GM12878 (cell line): ENCODE data around the gene PROX1. TPM values are rescaled to one million over a fixed set of nuclear protein-coding genes. Genes with fewer than 3 reads are reported as not detected.

Experiments
- CBFB ChIP-seq: IDR thresholded peaks from 2 replicates; pipeline ENCODE4 v1.6.1; 2016; ENCODE audit warnings: antibody characterized with exemption, low read depth
- HDAC2 ChIP-seq: fragments of 200-600 bp; sonication (generic); IDR thresholded peaks from 2 replicates; pipeline ENCODE4 v1.6.1; 2017
- LARP7 ChIP-seq: fragments of 450-650 bp; IDR thresholded peaks from 2 replicates; pipeline ENCODE4 v1.6.1; 2017; ENCODE audit warnings: mild to moderate bottlenecking
- polyA plus RNA-seq, 11 experiments: library from polyadenylated mRNA; depleted of rRNA in 4 of 11; unstranded in 6 of 11; stranded (reverse) in 5 of 11; fragments of >200 nt; fragmentation: Nextera tagmentation in 4 of 11; fragmentation: Illumina TruSeq in 1 of 11; extraction: Ambion mirVana in 4 of 11; extraction: Trizol in 1 of 11; gene quantifications; 1 replicate in 1 of 11; 2 replicates in 10 of 11; pipeline versions ENCODE4 v1.2.1 to v1.2.3, GENCODE V29; 2011 to 2016; ENCODE audit warnings: inconsistent platforms in 2 of 11, missing spikeins in 2 of 11, low read depth in 1 of 11
- total RNA-seq, 4 experiments: library from RNA; depleted of rRNA in 3 of 4; stranded (reverse); fragments of >200 nt in 3 of 4; fragmentation: Illumina TruSeq in 1 of 4; extraction: Trizol in 1 of 4; gene quantifications; 2 replicates each; pipeline versions ENCODE4 v1.2.1 to v1.2.3, GENCODE V29; 2013 to 2021
- TF ChIP-seq, protein P1 (sequence below): fragments of 450-650 bp; IDR thresholded peaks from 2 replicates; pipeline ENCODE4 v1.6.1; 2017; ENCODE audit warnings: borderline replicate concordance
- TF ChIP-seq, protein P2 (sequence below): IDR thresholded peaks from 2 replicates; pipeline ENCODE4 v1.6.1; 2011; ENCODE audit warnings: borderline replicate concordance, low read depth, mild to moderate bottlenecking, moderate library complexity, low read length; ENCODE audit not compliant: insufficient read depth, poor library complexity, severe bottlenecking
- TF ChIP-seq, protein P3 (sequence below): fragments of 450-650 bp; formaldehyde crosslinking; IDR thresholded peaks from 2 replicates; pipeline ENCODE4 v1.5.0; 2022; ENCODE audit warnings: mild to moderate bottlenecking, missing genetic modification characterization

The PROX1 gene
- total and polyA plus RNA-seq, 10 of the 15 experiments (the other 5 are each of a cell fraction or from before 2014, with no cell fraction given): under 0.01 to 0.44 (median 0.03) TPM; not detected in 4

DNA sequence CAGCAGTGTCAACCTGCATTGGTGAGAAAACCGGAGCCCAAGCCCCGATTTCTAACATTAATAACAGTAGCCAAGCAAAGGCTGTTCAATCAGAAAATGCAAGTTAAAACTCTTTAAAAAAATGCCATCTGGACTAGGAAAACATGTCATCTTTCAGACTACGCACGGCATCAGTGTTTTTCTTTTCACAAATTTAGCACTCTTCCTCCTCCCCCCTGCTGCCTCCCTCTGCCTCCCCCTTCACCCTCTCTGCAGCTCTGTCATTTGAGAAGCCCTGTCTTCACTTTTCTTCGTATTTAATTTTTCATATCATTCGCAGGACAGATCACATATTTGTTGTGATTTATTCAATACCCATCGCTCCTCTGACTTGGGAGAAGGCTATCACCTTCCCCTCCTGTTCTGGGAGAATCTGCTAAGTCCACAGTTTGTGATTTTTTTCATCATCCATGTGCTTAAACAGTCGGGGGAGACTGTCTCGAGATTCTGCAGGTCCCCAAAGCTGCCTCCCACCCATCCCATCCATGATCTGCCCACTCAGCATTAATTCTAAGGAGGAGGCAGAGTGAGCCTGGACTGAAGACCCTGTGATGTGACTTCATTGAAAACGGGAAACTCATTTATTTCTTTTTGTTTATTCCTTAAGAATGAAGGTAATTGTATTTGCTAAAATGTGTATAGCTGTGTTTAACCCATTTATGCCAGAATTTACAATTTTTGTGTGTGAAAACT, 84.8 kb downstream of the PROX1 start (continued):
- TF ChIP-seq, protein P1, sequence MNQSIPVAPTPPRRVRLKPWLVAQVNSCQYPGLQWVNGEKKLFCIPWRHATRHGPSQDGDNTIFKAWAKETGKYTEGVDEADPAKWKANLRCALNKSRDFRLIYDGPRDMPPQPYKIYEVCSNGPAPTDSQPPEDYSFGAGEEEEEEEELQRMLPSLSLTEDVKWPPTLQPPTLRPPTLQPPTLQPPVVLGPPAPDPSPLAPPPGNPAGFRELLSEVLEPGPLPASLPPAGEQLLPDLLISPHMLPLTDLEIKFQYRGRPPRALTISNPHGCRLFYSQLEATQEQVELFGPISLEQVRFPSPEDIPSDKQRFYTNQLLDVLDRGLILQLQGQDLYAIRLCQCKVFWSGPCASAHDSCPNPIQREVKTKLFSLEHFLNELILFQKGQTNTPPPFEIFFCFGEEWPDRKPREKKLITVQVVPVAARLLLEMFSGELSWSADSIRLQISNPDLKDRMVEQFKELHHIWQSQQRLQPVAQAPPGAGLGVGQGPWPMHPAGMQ: no peak
- TF ChIP-seq, protein P2, sequence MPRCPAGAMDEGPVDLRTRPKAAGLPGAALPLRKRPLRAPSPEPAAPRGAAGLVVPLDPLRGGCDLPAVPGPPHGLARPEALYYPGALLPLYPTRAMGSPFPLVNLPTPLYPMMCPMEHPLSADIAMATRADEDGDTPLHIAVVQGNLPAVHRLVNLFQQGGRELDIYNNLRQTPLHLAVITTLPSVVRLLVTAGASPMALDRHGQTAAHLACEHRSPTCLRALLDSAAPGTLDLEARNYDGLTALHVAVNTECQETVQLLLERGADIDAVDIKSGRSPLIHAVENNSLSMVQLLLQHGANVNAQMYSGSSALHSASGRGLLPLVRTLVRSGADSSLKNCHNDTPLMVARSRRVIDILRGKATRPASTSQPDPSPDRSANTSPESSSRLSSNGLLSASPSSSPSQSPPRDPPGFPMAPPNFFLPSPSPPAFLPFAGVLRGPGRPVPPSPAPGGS: no peak
- TF ChIP-seq HDAC2: no peak
- no peak for TF ChIP-seq LARP7
- TF ChIP-seq CBFB: no peak
- TF ChIP-seq, protein P3, sequence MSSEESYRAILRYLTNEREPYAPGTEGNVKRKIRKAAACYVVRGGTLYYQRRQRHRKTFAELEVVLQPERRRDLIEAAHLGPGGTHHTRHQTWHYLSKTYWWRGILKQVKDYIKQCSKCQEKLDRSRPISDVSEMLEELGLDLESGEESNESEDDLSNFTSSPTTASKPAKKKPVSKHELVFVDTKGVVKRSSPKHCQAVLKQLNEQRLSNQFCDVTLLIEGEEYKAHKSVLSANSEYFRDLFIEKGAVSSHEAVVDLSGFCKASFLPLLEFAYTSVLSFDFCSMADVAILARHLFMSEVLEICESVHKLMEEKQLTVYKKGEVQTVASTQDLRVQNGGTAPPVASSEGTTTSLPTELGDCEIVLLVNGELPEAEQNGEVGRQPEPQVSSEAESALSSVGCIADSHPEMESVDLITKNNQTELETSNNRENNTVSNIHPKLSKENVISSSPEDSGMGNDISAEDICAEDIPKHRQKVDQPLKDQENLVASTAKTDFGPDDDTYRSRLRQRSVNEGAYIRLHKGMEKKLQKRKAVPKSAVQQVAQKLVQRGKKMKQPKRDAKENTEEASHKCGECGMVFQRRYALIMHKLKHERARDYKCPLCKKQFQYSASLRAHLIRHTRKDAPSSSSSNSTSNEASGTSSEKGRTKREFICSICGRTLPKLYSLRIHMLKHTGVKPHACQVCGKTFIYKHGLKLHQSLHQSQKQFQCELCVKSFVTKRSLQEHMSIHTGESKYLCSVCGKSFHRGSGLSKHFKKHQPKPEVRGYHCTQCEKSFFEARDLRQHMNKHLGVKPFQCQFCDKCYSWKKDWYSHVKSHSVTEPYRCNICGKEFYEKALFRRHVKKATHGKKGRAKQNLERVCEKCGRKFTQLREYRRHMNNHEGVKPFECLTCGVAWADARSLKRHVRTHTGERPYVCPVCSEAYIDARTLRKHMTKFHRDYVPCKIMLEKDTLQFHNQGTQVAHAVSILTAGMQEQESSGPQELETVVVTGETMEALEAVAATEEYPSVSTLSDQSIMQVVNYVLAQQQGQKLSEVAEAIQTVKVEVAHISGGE (CRISPR knock-in tag): no peak
- TF ChIP-seq, all 136 proteins: peak for 0
